Head of caudate nucleus (tissue), 42 donors: ENCODE data around the gene TMEM161B.
"Not testable (repeated sequence)": the region's sequence is repeated elsewhere in the genome, so short reads cannot be mapped to it uniquely, and the experiment has no call there.

Experiments
- DNase-seq, 42 donors: peaks; one replicate each; pipeline versions ENCODE4 v3.0.0 to v3.0.0-alpha.2; 2020 to 2021; ENCODE audit warnings: mixed read lengths in 7 of 42
- intact Hi-C: fragments of 100-400 bp; cut with DNase I; formaldehyde crosslinking; loops from one replicate; pipeline ENCODE4 v1.15.0; 2022

TMEM161B gene

GRCh38 chr5:88193896-88194295 lies 74.7 kb downstream of the TMEM161B start:
- DNase-seq: no peak
- intact Hi-C loops: no loop called here

- intact Hi-C loops: no loop called here
- DNase-seq: peak in 31 of 42 donors; percentile 8 to 78 (median 41)
Observed at GRCh38 chr5:88190106-88190834, 78.4 kb downstream of the TMEM161B start.

- intact Hi-C loops, DNase-seq: not testable (repeated sequence)
Observed at GRCh38 chr5:88189484-88189883, 79.2 kb downstream of the TMEM161B start.

GRCh38 chr5:88188458-88189132 lies 80.0 kb downstream of the TMEM161B start:
- intact Hi-C loops: no loop called here
- DNase-seq: no peak

GRCh38 chr5:88183255-88183654 lies 85.4 kb downstream of the TMEM161B start:
- intact Hi-C loops: no loop called here
- no peak for DNase-seq

- intact Hi-C loops, DNase-seq: not testable (repeated sequence)
Observed at GRCh38 chr5:88177486-88177885, 91.2 kb downstream of the TMEM161B start.

- intact Hi-C loops: no loop called here
- no peak for DNase-seq
Observed at GRCh38 chr5:88172847-88173758, 95.5 kb downstream of the TMEM161B start.

GRCh38 chr5:88159591-88159990 lies 109.1 kb downstream of the TMEM161B start:
- intact Hi-C loops: no loop called here
- DNase-seq: peak in 24 of 42 donors; percentile 9 to 78 (median 51)

GRCh38 chr5:88158056-88158455 lies 110.6 kb downstream of the TMEM161B start:
- DNase-seq: no peak

GRCh38 chr5:88154891-88155290 lies 113.8 kb downstream of the TMEM161B start:
- intact Hi-C loops: no loop called here
- no peak for DNase-seq

More at GRCh38 chr5:88158056-88158455, 110.6 kb downstream of the TMEM161B start:
- intact Hi-C loops: no loop called here

- DNase-seq: no peak
Observed at GRCh38 chr5:88150747-88151146, 117.9 kb downstream of the TMEM161B start.

GRCh38 chr5:88145611-88146467 lies 122.8 kb downstream of the TMEM161B start:
- peak in 21 of 42 donors; percentile 4 to 61 (median 20) for DNase-seq
- intact Hi-C loops: loop anchor here (10.0 kb wide), 3 partner anchors 201 to 361 kb away; no protein-coding TSS in a partner anchor

More at GRCh38 chr5:88150747-88151146, 117.9 kb downstream of the TMEM161B start:
- intact Hi-C loops: no loop called here

GRCh38 chr5:88145221-88145610 lies 123.4 kb downstream of the TMEM161B start:
- intact Hi-C loops: loop anchor here (10.0 kb wide), 3 partner anchors 200 to 360 kb away; no protein-coding TSS in a partner anchor
- DNase-seq: peak in 14 of 42 donors; percentile 4 to 58 (median 16)
